ENCODE measurements around the gene PROC. TPM values are rescaled to one million over a fixed set of nuclear protein-coding genes. Genes with fewer than 3 reads are reported as not detected.

PROC gene
- total RNA-seq, 1 donor: 0.84 TPM

DNA sequence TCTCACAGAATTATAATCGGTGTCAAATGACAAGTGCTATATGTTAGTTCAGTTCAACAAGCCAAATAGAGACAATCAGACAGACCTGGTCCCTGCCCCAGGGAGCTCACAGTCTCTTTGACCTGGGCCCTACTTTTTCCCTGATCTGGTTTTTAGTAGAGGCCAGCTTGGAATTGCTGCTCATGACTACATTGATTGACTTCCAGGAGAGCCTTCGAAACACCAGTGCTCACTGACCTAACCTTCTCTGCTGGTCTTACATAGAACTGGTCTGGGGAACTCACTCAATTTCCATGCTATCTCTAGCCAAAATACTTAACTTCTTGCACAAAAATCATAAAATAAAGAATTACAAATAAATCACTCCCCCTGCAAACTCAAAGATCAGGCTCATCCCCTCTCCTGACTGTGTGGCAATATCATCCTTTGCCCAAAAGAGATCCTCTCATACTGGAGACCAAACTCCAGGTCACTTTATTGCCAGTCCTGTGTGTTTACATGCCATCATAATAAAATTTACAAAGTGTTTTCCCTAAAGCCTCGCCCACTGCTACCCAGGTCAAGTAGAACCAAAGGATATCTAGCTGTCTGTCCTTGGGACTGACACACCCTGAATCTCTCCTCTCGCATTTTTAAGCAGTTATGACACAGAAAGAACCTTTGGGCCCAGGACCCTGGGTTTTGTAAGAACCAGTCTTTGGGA lies 53.2 kb downstream of the PROC start:
- Histone ChIP-seq H3K4me1 (ENCODE audit: insufficient read depth, low read length) (no peaks in the 10 kb centered on the region), H3K9me3 (ENCODE audit: low read depth, low read length) (no peaks in the 10 kb centered on the region), H3K27me3 (ENCODE audit: insufficient read depth, low read length) (no peaks in the 10 kb centered on the region), H3K4me3 (ENCODE audit: low read length) (no peak overlapping the region)

- H3K9me3 ChIP-seq (ENCODE audit: low read depth, low read length): no peaks in the 10 kb centered on the region
- H3K27me3 ChIP-seq (ENCODE audit: insufficient read depth, low read length): no peaks in the 10 kb centered on the region
- H3K4me3 ChIP-seq (ENCODE audit: low read length): no peak overlapping the region
- no peaks in the 10 kb centered on the region for H3K4me1 ChIP-seq (ENCODE audit: insufficient read depth, low read length)
Observed at GRCh38 chr2:127472268-127472667, 54.0 kb downstream of the PROC start.

GRCh38 chr2:127475788-127476187 lies 57.6 kb downstream of the PROC start:
- Histone ChIP-seq H3K4me3 (ENCODE audit: low read length) (no peak overlapping the region), H3K9me3 (ENCODE audit: low read depth, low read length) (no peaks in the 10 kb centered on the region), H3K4me1 (ENCODE audit: insufficient read depth, low read length) (no peaks in the 10 kb centered on the region), H3K27me3 (ENCODE audit: insufficient read depth, low read length) (no peaks in the 10 kb centered on the region)

Other genes starting within 250 kb of the PROC start
- not detected for gene CYP27C1, start 198.1 kb upstream of the PROC start, total RNA-seq
- 45.3 TPM for gene ERCC3, start 124.3 kb upstream of the PROC start, total RNA-seq
- gene MAP3K2, start 30.5 kb upstream of the PROC start, total RNA-seq: 153 TPM
- 30.9 TPM for gene IWS1, start 108.1 kb downstream of the PROC start, total RNA-seq
- gene MYO7B, start 117.3 kb downstream of the PROC start, total RNA-seq: 1.0 TPM
- gene GPR17, start 227.7 kb downstream of the PROC start, total RNA-seq: not detected

Measured in mononuclear cell (primary cell).